Esophagus squamous epithelium (tissue), 5 donors: ENCODE data around the gene KSR2. TPM values are rescaled to one million over a fixed set of nuclear protein-coding genes. Genes with fewer than 3 reads are reported as not detected.

ENCODE experiments used
- DNase-seq: peaks from one replicate; lab custom pipeline; 2025; lab: John Stamatoyannopoulos, UW
- H3K27ac ChIP-seq, 4 donors: fragments of 200-600 bp; sonication (generic); one replicate each; pipeline ENCODE4 v1.5.1; 2016 to 2019; ENCODE audit warnings: mild to moderate bottlenecking in 1 of 4
- H3K27me3 ChIP-seq, 4 donors: fragments of 200-600 bp; sonication (generic); 1 replicate in 3 of 4; 2 replicates in 1 of 4; pipeline versions ENCODE4 v1.5.1 to v1.6.0; 2017 to 2021; ENCODE audit warnings: antibody characterized with exemption in 1 of 4
- H3K36me3 ChIP-seq, 3 donors: fragments of 200-600 bp; sonication (generic); one replicate each; pipeline ENCODE4 v1.5.1; 2016 to 2019
- H3K4me1 ChIP-seq, 3 donors: fragments of 200-600 bp; sonication (generic); one replicate each; pipeline ENCODE4 v1.5.1; 2017 to 2019
- H3K4me3 ChIP-seq, 4 donors: fragments of 200-600 bp; sonication (generic); 1 replicate in 3 of 4; 2 replicates in 1 of 4; pipeline ENCODE4 v1.5.1; 2016 to 2019; ENCODE audit warnings: mild to moderate bottlenecking in 2 of 4, moderate library complexity in 1 of 4
- H3K9me3 ChIP-seq, 3 donors: fragments of 200-600 bp; sonication (generic); one replicate each; pipeline ENCODE4 v1.5.1; 2016 to 2019
- CTCF ChIP-seq, 6 experiments: fragments of 450-650 bp in 4 of 6; fragments of 200-600 bp in 2 of 6; sonication (generic) in 2 of 6; IDR thresholded peaks; one replicate each; pipeline ENCODE4 v1.5.1; 2016 to 2019; ENCODE audit warnings: antibody characterized with exemption in 6 of 6, mild to moderate bottlenecking in 4 of 6, moderate library complexity in 4 of 6
- POLR2A ChIP-seq, 4 donors: fragments of 450-650 bp; IDR thresholded peaks; one replicate each; pipeline ENCODE4 v1.6.1; 2017; ENCODE audit warnings: antibody characterized with exemption in 4 of 4, mild to moderate bottlenecking in 4 of 4, moderate library complexity in 3 of 4
- WGBS, 2 donors: methylation state at CpG; one replicate each; pipeline ENCODE4 v1.1.5; 2018; 5-methylcytosine and 5-hydroxymethylcytosine counted together
- intact Hi-C: fragments of 100-400 bp; cut with DNase I; formaldehyde crosslinking; loops from one replicate; pipeline ENCODE4 v1.15.0; 2022
- total RNA-seq, 4 donors: library from RNA; depleted of rRNA; stranded (reverse); fragments of >200 nt; gene quantifications; one replicate each; pipeline ENCODE4 v1.1.0, GENCODE V29; 2016
- donor health status: DM: yes; HTN: yes; CAD: no.

KSR2 gene
- total RNA-seq, 4 donors from 2014 or later, result under 0.01 to 0.13 (median 0.03) TPM

GRCh38 chr12:117890137-117890536 lies 78.7 kb downstream of the KSR2 start:
- H3K9me3 ChIP-seq, result no peaks in the 10 kb centered on the region
- H3K4me3 ChIP-seq, result no peak overlapping the region
- H3K4me1 ChIP-seq, result no peaks in the 10 kb centered on the region
- DNase-seq, result no peak
- TF ChIP-seq CTCF (IDR thresholded peaks at IDR 0.05) (no peak), POLR2A (IDR thresholded peaks at IDR 0.05) (no peak)
- peaks cover 0 to 2% (median 0%) of the 10 kb centered on the region in 4 donors for H3K27me3 ChIP-seq
- intact Hi-C loops, result no loop called here
- H3K36me3 ChIP-seq, result no peaks in the 10 kb centered on the region
- no peak overlapping the region for H3K27ac ChIP-seq
- 85 to 88% methylated on average over 2 of the region's 2 CpGs for WGBS, 2 donors

GRCh38 chr12:117889098-117889497 lies 79.7 kb downstream of the KSR2 start:
- H3K27ac ChIP-seq, result no peak overlapping the region
- WGBS, 2 donors, result 61 to 69% methylated on average over 6 to 7 of the region's 7 CpGs
- intact Hi-C loops, result no loop called here
- no peak overlapping the region for H3K4me3 ChIP-seq
- H3K27me3 ChIP-seq, result peaks cover 0 to 4% (median 0%) of the 10 kb centered on the region in 4 donors
- no peaks in the 10 kb centered on the region for H3K36me3 ChIP-seq
- TF ChIP-seq POLR2A (IDR thresholded peaks at IDR 0.05), result no peak
- no peak for TF ChIP-seq CTCF (IDR thresholded peaks at IDR 0.05)
- no peaks in the 10 kb centered on the region for H3K4me1 ChIP-seq
- no peak for DNase-seq
- no peaks in the 10 kb centered on the region for H3K9me3 ChIP-seq

- H3K4me1 ChIP-seq, result no peaks in the 10 kb centered on the region
- no peak for DNase-seq
- WGBS, 2 donors, result 83 to 89% methylated on average over 1 to 3 of the region's 3 CpGs
- no peaks in the 10 kb centered on the region for H3K36me3 ChIP-seq
- H3K9me3 ChIP-seq, result no peaks in the 10 kb centered on the region
- intact Hi-C loops, result no loop called here
- H3K4me3 ChIP-seq, result no peak overlapping the region
- peaks cover 0 to 4% (median 0%) of the 10 kb centered on the region in 4 donors for H3K27me3 ChIP-seq
- H3K27ac ChIP-seq, result no peak overlapping the region
- TF ChIP-seq CTCF (IDR thresholded peaks at IDR 0.05), result no peak
- no peak for TF ChIP-seq POLR2A (IDR thresholded peaks at IDR 0.05)
These were observed 83.6 kb downstream of the KSR2 start for GRCh38 chr12:117885211-117885610.

GRCh38 chr12:117884161-117884560 lies 84.6 kb downstream of the KSR2 start:
- H3K4me3 ChIP-seq, result no peak overlapping the region
- WGBS, 2 donors, result 65 to 68% methylated on average over 3 of the region's 3 CpGs
- DNase-seq, result no peak
- intact Hi-C loops, result no loop called here
- no peak overlapping the region for H3K27ac ChIP-seq
- no peaks in the 10 kb centered on the region for H3K9me3 ChIP-seq
- TF ChIP-seq POLR2A (IDR thresholded peaks at IDR 0.05) (no peak), CTCF (IDR thresholded peaks at IDR 0.05) (no peak)
- H3K4me1 ChIP-seq, result no peaks in the 10 kb centered on the region
- H3K27me3 ChIP-seq, result peaks cover 0 to 15% (median 0%) of the 10 kb centered on the region in 4 donors
- H3K36me3 ChIP-seq, result no peaks in the 10 kb centered on the region

- no peak for DNase-seq
- Histone ChIP-seq H3K4me1 (no peaks in the 10 kb centered on the region), H3K27ac (no peak overlapping the region), H3K27me3 (peaks cover 0 to 24% (median 0%) of the 10 kb centered on the region in 4 donors), H3K9me3 (no peaks in the 10 kb centered on the region), H3K36me3 (no peaks in the 10 kb centered on the region), H3K4me3 (no peak overlapping the region)
- TF ChIP-seq CTCF (IDR thresholded peaks at IDR 0.05) (no peak), POLR2A (IDR thresholded peaks at IDR 0.05) (no peak)
- intact Hi-C loops, result no loop called here
These were observed 86.1 kb downstream of the KSR2 start for GRCh38 chr12:117882603-117883184.
